ENCODE results near the gene MORC3.

The MORC3 gene

DNA sequence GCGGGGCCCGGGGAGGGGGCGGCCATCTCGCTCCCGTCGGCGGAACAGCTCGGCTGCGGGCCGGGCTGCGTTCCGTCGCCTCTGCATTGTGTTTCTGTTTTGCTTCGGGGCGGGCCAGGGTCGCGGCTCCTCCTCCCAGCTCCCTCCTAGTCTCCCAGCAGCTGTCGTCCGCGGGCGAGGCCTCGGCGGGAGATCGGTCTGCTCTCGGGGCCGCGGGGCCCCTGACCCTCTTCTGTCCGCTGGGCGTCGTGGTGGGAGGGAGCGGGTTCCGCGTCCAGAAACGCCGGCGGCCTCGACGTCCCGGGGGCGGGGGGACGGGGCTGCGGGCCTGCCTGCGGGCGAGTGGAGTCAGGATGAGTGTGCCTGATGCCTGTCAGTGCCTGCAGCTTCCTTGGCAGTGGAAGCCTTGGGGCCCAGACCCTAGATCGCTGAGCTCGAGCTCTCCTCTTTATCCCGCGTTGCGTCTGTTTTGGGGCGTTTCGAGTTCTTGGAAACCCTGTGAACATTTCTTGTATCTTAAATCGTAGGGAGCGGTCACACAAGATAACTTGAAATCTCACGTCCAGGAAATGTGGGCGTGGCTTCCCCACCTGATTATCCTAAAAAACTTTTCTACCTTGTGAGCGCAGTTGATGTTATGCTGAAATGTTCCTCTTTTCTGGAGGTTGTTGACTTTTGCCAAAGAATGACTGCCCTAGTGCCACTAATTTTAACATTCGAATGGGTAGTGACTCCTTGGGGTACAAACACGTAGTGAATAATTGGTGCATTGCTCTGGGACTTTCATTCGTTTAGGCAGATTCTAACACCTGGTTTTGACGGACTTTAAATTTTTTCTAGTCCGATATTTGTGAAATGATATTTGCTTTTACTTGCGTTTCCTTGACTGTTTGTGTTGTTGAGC is 676 bp downstream of the MORC3 start:
- DNase-seq = peak; percentile 91 to 92
- peaks cover 9 to 11% of the 10 kb centered on the region in 2 experiments for H3K36me3 ChIP-seq (ENCODE audit: control insufficient read depth in 1 of 2, insufficient read depth in 2 of 2, low read length in 2 of 2)
- H3K18ac ChIP-seq (ENCODE audit: low read length) = peak overlapping the region; percentile 97
- H3K4me3 ChIP-seq (ENCODE audit: low read depth, low read length) = peak overlapping the region; percentile 94
- H4K12ac ChIP-seq (ENCODE audit: low read depth, low read length) = peak overlapping the region; percentile 90
- H3K9ac ChIP-seq (ENCODE audit: low read length) = peak overlapping the region; percentile 96
- peak overlapping the region; percentile 80 for H2AK5ac ChIP-seq (ENCODE audit: low read length)
- H2BK120ac ChIP-seq (ENCODE audit: insufficient read depth, low read length, poor library complexity) = peak overlapping the region; percentile 81
- peak overlapping the region; percentile 96 for H3K14ac ChIP-seq (ENCODE audit: low read length)
- H3K4me2 ChIP-seq (ENCODE audit: low read length) = peak overlapping the region; percentile 97
- peak overlapping the region; percentile 96 for H3K27ac ChIP-seq (ENCODE audit: low read depth, low read length)
- H3K23ac ChIP-seq (ENCODE audit: low read length) = no peak overlapping the region
- H2AFZ ChIP-seq (ENCODE audit: insufficient read depth, low read length, poor library complexity) = peak overlapping the region; percentile 46
- H3K4ac ChIP-seq (ENCODE audit: low read depth, low read length) = peak overlapping the region; percentile 94
- H3K27me3 ChIP-seq (ENCODE audit: insufficient read depth, low read length) = no peaks in the 10 kb centered on the region
- H3K79me2 ChIP-seq (ENCODE audit: control insufficient read depth, insufficient read depth, low read length, poor library complexity) = peaks cover 24% of the 10 kb centered on the region
- peaks cover 5% of the 10 kb centered on the region for H3K79me1 ChIP-seq (ENCODE audit: low read length)
- H3K4me1 ChIP-seq (ENCODE audit: control insufficient read depth in 1 of 2, insufficient read depth in 2 of 2, low read length in 2 of 2) = peaks cover 0 to 5% of the 10 kb centered on the region in 2 experiments
- peak overlapping the region; percentile 87 for H2BK5ac ChIP-seq (ENCODE audit: low read depth, low read length, poor library complexity)
- no peaks in the 10 kb centered on the region for H3K9me3 ChIP-seq (ENCODE audit: insufficient read depth, low read depth, low read length)
- H4K8ac ChIP-seq (ENCODE audit: low read depth, low read length) = peak overlapping the region; percentile 88
- no peak overlapping the region for H2BK12ac ChIP-seq (ENCODE audit: low read length)
- peak overlapping the region; percentile 93 for H4K91ac ChIP-seq (ENCODE audit: low read depth, low read length)
- no CpG with 5 or more reads among the region's 62 CpGs for WGBS (ENCODE audit: extremely low coverage, insufficient coverage, insufficient read length)

DNA sequence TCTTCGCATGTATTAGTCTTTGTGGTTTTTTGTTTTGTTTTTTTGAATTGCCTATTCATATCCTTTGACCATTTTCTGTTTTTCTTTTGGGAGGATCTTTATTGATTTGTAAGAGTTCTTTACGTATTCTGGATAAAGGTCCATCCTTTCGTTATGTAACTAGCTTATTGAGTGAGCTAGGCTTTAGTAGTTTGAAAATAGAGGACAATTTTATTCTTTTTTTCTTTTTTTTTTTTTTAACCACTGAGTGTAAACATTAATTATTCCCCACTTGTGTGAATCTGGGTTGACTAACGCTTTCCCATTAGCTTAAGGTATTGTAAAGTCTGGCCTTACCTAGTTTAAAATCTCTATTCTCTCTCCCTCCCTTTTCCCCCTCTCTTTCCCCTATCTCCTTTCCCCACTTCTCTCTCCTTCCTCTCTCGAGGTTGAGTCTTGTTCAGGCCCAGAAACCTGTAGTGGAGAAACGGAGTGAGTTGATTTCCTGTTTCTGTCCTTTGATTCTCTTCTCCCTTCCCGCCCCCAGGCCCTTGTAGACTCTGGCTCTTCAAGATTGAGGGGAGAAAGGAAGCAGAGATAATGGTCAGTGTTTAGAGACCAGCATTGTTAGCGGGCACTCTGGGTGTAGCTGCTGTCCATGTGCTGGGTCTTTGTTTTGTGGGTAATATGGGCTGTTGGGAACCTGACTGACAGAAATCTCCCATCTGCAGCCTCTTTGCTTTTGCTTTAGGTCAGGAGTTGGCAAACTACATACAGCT is 1.5 kb downstream of the MORC3 start:
- no peak overlapping the region for H2BK120ac ChIP-seq (ENCODE audit: insufficient read depth, low read length, poor library complexity)
- H4K12ac ChIP-seq (ENCODE audit: low read depth, low read length) = no peak overlapping the region
- peak overlapping the region; percentile 60 for H3K4ac ChIP-seq (ENCODE audit: low read depth, low read length)
- no peaks in the 10 kb centered on the region for H3K27me3 ChIP-seq (ENCODE audit: insufficient read depth, low read length)
- no peak overlapping the region for H2BK12ac ChIP-seq (ENCODE audit: low read length)
- peaks cover 9 to 11% of the 10 kb centered on the region in 2 experiments for H3K36me3 ChIP-seq (ENCODE audit: control insufficient read depth in 1 of 2, insufficient read depth in 2 of 2, low read length in 2 of 2)
- peaks cover 5% of the 10 kb centered on the region for H3K79me1 ChIP-seq (ENCODE audit: low read length)
- no CpG with 5 or more reads among the region's 8 CpGs for WGBS (ENCODE audit: extremely low coverage, insufficient coverage, insufficient read length)
- no peak overlapping the region for H2AFZ ChIP-seq (ENCODE audit: insufficient read depth, low read length, poor library complexity)
- H3K9ac ChIP-seq (ENCODE audit: low read length) = no peak overlapping the region
- peak in 1 of 2 donors; percentile 23 for DNase-seq
- H3K4me2 ChIP-seq (ENCODE audit: low read length) = peak overlapping the region; percentile 97
- H2AK5ac ChIP-seq (ENCODE audit: low read length) = no peak overlapping the region
- no peak overlapping the region for H3K23ac ChIP-seq (ENCODE audit: low read length)
- peaks cover 0 to 5% of the 10 kb centered on the region in 2 experiments for H3K4me1 ChIP-seq (ENCODE audit: control insufficient read depth in 1 of 2, insufficient read depth in 2 of 2, low read length in 2 of 2)
- no peak overlapping the region for H3K4me3 ChIP-seq (ENCODE audit: low read depth, low read length)
- peaks cover 28% of the 10 kb centered on the region for H3K79me2 ChIP-seq (ENCODE audit: control insufficient read depth, insufficient read depth, low read length, poor library complexity)
- H3K14ac ChIP-seq (ENCODE audit: low read length) = no peak overlapping the region
- H3K9me3 ChIP-seq (ENCODE audit: insufficient read depth, low read depth, low read length) = no peaks in the 10 kb centered on the region
- peak overlapping the region; percentile 14 for H3K27ac ChIP-seq (ENCODE audit: low read depth, low read length)
- no peak overlapping the region for H3K18ac ChIP-seq (ENCODE audit: low read length)
- H2BK5ac ChIP-seq (ENCODE audit: low read depth, low read length, poor library complexity) = no peak overlapping the region
- H4K8ac ChIP-seq (ENCODE audit: low read depth, low read length) = no peak overlapping the region
- peak overlapping the region; percentile 8 for H4K91ac ChIP-seq (ENCODE audit: low read depth, low read length)

- no peak overlapping the region for H4K12ac ChIP-seq (ENCODE audit: low read depth, low read length)
- H3K14ac ChIP-seq (ENCODE audit: low read length) = no peak overlapping the region
- H2BK12ac ChIP-seq (ENCODE audit: low read length) = no peak overlapping the region
- no CpG with 5 or more reads among the region's 2 CpGs for WGBS (ENCODE audit: extremely low coverage, insufficient coverage, insufficient read length)
- H3K79me2 ChIP-seq (ENCODE audit: control insufficient read depth, insufficient read depth, low read length, poor library complexity) = peaks cover 28% of the 10 kb centered on the region
- peaks cover 5% of the 10 kb centered on the region for H3K79me1 ChIP-seq (ENCODE audit: low read length)
- H2BK120ac ChIP-seq (ENCODE audit: insufficient read depth, low read length, poor library complexity) = peak overlapping the region; percentile 7
- no peak overlapping the region for H2BK5ac ChIP-seq (ENCODE audit: low read depth, low read length, poor library complexity)
- H3K9me3 ChIP-seq (ENCODE audit: insufficient read depth, low read depth, low read length) = no peaks in the 10 kb centered on the region
- no peak overlapping the region for H4K8ac ChIP-seq (ENCODE audit: low read depth, low read length)
- H3K36me3 ChIP-seq (ENCODE audit: control insufficient read depth in 1 of 2, insufficient read depth in 2 of 2, low read length in 2 of 2) = peaks cover 9 to 14% of the 10 kb centered on the region in 2 experiments
- no peak overlapping the region for H3K4me3 ChIP-seq (ENCODE audit: low read depth, low read length)
- H3K9ac ChIP-seq (ENCODE audit: low read length) = no peak overlapping the region
- H4K91ac ChIP-seq (ENCODE audit: low read depth, low read length) = no peak overlapping the region
- H3K27me3 ChIP-seq (ENCODE audit: insufficient read depth, low read length) = no peaks in the 10 kb centered on the region
- H2AFZ ChIP-seq (ENCODE audit: insufficient read depth, low read length, poor library complexity) = no peak overlapping the region
- H3K23ac ChIP-seq (ENCODE audit: low read length) = no peak overlapping the region
- H3K27ac ChIP-seq (ENCODE audit: low read depth, low read length) = peak overlapping the region; percentile 14
- H3K4ac ChIP-seq (ENCODE audit: low read depth, low read length) = peak overlapping the region; percentile 100
- no peak overlapping the region for H3K18ac ChIP-seq (ENCODE audit: low read length)
- H3K4me1 ChIP-seq (ENCODE audit: control insufficient read depth in 1 of 2, insufficient read depth in 2 of 2, low read length in 2 of 2) = peaks cover under 1 to 5% of the 10 kb centered on the region in 2 experiments
- H2AK5ac ChIP-seq (ENCODE audit: low read length) = no peak overlapping the region
- H3K4me2 ChIP-seq (ENCODE audit: low read length) = peak overlapping the region; percentile 55
- DNase-seq = no peak
Measured at GRCh38 chr21:36322083-36322424, 2.1 kb downstream of the MORC3 start.

DNA sequence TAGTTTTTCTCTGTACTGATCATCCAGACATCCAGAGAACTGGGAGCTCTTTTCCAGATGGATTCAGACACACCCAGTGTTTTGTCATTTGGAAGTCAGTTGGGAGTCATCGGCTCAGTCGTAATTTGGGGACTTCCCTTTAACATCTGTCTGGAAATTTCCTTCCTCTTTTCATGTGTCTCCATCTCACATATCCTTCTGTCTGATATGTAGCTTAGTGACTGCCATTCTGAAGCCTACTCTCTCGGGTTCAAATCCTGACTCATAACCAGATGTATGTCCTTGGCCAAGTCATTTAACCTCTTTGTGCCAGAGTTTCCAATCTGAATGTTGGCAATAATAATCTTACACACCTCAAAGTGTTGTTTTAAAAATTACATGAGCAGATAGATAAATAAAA is 3.0 kb downstream of the MORC3 start:
- H2BK12ac ChIP-seq (ENCODE audit: low read length) = no peak overlapping the region
- WGBS (ENCODE audit: extremely low coverage, insufficient coverage, insufficient read length) = no CpG with 5 or more reads among the region's 3 CpGs
- peak; percentile 50 to 59 for DNase-seq

More for the DNA sequence above, 3.0 kb downstream of the MORC3 start:
- H3K4me3 ChIP-seq (ENCODE audit: low read depth, low read length) = no peak overlapping the region
- no peak overlapping the region for H4K8ac ChIP-seq (ENCODE audit: low read depth, low read length)
- peaks cover 31% of the 10 kb centered on the region for H3K79me2 ChIP-seq (ENCODE audit: control insufficient read depth, insufficient read depth, low read length, poor library complexity)
- H3K27me3 ChIP-seq (ENCODE audit: insufficient read depth, low read length) = no peaks in the 10 kb centered on the region
- no peaks in the 10 kb centered on the region for H3K9me3 ChIP-seq (ENCODE audit: insufficient read depth, low read depth, low read length)
- H3K4me1 ChIP-seq (ENCODE audit: control insufficient read depth in 1 of 2, insufficient read depth in 2 of 2, low read length in 2 of 2) = peaks cover 3 to 5% of the 10 kb centered on the region in 2 experiments
- H3K9ac ChIP-seq (ENCODE audit: low read length) = no peak overlapping the region
- H2AFZ ChIP-seq (ENCODE audit: insufficient read depth, low read length, poor library complexity) = no peak overlapping the region
- no peak overlapping the region for H2AK5ac ChIP-seq (ENCODE audit: low read length)
- no peak overlapping the region for H3K27ac ChIP-seq (ENCODE audit: low read depth, low read length)
- H3K14ac ChIP-seq (ENCODE audit: low read length) = no peak overlapping the region
- peaks cover 9 to 15% of the 10 kb centered on the region in 2 experiments for H3K36me3 ChIP-seq (ENCODE audit: control insufficient read depth in 1 of 2, insufficient read depth in 2 of 2, low read length in 2 of 2)
- no peak overlapping the region for H2BK5ac ChIP-seq (ENCODE audit: low read depth, low read length, poor library complexity)
- H3K18ac ChIP-seq (ENCODE audit: low read length) = no peak overlapping the region
- peak overlapping the region; percentile 100 for H3K4ac ChIP-seq (ENCODE audit: low read depth, low read length)
- no peak overlapping the region for H3K4me2 ChIP-seq (ENCODE audit: low read length)
- no peak overlapping the region for H2BK120ac ChIP-seq (ENCODE audit: insufficient read depth, low read length, poor library complexity)
- no peak overlapping the region for H4K91ac ChIP-seq (ENCODE audit: low read depth, low read length)
- no peak overlapping the region for H3K23ac ChIP-seq (ENCODE audit: low read length)
- peaks cover 5% of the 10 kb centered on the region for H3K79me1 ChIP-seq (ENCODE audit: low read length)
- H4K12ac ChIP-seq (ENCODE audit: low read depth, low read length) = no peak overlapping the region
